Testis (tissue), 2 donors: ENCODE data around the gene ZXDC.

Experiments used
- POLR2A ChIP-seq: fragments of 450-650 bp; IDR thresholded peaks from one replicate; pipeline ENCODE4 v1.6.1; 2017; ENCODE audit warnings: antibody characterized with exemption, mild to moderate bottlenecking, moderate library complexity
- TF ChIP-seq, protein P1 (sequence below), 3 experiments: fragments of 450-650 bp in 2 of 3; fragments of 200-600 bp in 1 of 3; sonication (generic) in 1 of 3; IDR thresholded peaks; one replicate each; pipeline ENCODE4 v1.5.1; 2016 to 2019; ENCODE audit warnings: antibody characterized with exemption in 3 of 3, mild to moderate bottlenecking in 2 of 3, moderate library complexity in 1 of 3

GRCh38 chr3:126481808-126482502 is 6.3 kb upstream of the ZXDC start:
- no peak for TF ChIP-seq POLR2A
- TF ChIP-seq, protein P1, sequence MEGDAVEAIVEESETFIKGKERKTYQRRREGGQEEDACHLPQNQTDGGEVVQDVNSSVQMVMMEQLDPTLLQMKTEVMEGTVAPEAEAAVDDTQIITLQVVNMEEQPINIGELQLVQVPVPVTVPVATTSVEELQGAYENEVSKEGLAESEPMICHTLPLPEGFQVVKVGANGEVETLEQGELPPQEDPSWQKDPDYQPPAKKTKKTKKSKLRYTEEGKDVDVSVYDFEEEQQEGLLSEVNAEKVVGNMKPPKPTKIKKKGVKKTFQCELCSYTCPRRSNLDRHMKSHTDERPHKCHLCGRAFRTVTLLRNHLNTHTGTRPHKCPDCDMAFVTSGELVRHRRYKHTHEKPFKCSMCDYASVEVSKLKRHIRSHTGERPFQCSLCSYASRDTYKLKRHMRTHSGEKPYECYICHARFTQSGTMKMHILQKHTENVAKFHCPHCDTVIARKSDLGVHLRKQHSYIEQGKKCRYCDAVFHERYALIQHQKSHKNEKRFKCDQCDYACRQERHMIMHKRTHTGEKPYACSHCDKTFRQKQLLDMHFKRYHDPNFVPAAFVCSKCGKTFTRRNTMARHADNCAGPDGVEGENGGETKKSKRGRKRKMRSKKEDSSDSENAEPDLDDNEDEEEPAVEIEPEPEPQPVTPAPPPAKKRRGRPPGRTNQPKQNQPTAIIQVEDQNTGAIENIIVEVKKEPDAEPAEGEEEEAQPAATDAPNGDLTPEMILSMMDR (IDR thresholded peaks at IDR 0.05): no peak
